Peyer's patch (tissue), 4 donors: ENCODE data around the gene UBE2E2.

Experiments used
- POLR2A ChIP-seq, 2 donors: fragments of 450-650 bp; IDR thresholded peaks; one replicate each; pipeline ENCODE4 v1.5.1; 2017; ENCODE audit warnings: antibody characterized with exemption in 2 of 2, mild to moderate bottlenecking in 2 of 2, moderate library complexity in 2 of 2
- TF ChIP-seq, protein P1 (sequence below), 6 experiments: fragments of 450-650 bp in 4 of 6; fragments of 200-600 bp in 2 of 6; sonication (generic) in 1 of 6; IDR thresholded peaks; one replicate each; pipeline ENCODE4 v1.5.1; 2017 to 2019; ENCODE audit warnings: antibody characterized with exemption in 6 of 6, mild to moderate bottlenecking in 3 of 6, moderate library complexity in 1 of 6

DNA sequence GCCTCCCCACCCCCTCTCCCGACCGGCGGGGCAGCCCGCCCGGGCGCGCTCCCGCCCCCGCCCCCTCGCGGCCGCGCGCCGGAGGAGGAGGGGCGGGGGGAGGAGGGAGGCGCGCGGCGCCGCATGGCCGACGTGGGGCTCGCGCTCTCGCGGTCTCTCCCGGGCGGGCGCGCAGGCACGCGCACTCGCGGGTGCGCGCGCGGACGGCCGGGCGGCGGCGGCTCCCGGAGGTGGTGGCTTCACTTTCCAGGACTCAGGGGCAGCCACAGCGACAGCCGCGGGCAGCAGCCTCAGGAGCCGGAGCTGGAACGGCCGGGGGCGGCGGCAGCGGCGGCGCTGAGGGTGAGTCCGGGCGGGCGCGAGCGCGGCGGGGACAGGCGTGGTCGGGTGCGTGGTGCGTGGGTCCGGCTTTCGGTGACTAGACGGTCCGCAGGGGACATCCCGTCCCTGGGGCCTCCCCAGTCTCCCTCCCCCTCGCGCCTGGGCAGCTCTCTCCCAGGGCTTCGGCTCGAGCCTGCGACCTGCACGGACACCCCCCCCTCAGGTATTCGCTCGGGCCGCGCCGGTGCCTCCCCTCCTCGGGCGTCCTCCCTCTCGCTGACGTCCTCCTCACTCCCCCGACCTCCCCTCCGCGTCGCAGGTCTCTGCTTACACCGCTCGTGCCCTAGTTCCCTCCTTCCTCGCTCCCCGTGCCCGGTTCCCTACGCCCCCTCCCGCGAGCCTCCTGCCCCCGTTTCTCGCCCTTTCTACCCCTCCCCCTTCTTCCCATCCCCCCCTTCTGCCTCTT is at the start of gene UBE2E2:
- TF ChIP-seq, protein P1, sequence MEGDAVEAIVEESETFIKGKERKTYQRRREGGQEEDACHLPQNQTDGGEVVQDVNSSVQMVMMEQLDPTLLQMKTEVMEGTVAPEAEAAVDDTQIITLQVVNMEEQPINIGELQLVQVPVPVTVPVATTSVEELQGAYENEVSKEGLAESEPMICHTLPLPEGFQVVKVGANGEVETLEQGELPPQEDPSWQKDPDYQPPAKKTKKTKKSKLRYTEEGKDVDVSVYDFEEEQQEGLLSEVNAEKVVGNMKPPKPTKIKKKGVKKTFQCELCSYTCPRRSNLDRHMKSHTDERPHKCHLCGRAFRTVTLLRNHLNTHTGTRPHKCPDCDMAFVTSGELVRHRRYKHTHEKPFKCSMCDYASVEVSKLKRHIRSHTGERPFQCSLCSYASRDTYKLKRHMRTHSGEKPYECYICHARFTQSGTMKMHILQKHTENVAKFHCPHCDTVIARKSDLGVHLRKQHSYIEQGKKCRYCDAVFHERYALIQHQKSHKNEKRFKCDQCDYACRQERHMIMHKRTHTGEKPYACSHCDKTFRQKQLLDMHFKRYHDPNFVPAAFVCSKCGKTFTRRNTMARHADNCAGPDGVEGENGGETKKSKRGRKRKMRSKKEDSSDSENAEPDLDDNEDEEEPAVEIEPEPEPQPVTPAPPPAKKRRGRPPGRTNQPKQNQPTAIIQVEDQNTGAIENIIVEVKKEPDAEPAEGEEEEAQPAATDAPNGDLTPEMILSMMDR (IDR thresholded peaks at IDR 0.05) = no peak
- TF ChIP-seq POLR2A (IDR thresholded peaks at IDR 0.05) = no peak
